GM12891 (cell line): ENCODE measurements around the gene NPW.

Experiments used
- DNase-seq: peaks from one replicate; pipeline ENCODE4 v3.0.0; 2011; ENCODE audit warnings: low spot score; ENCODE audit not compliant: insufficient read length
- FAIRE-seq: peaks from 2 replicates; lab custom pipeline; 2011; peaks lifted over from hg19 to GRCh38; lab: Jason Lieb, UNC
- PAX5 ChIP-seq: IDR thresholded peaks from 2 replicates; pipeline ENCODE4 v1.6.1; 2011; ENCODE audit warnings: low read length, moderate library complexity, mild to moderate bottlenecking; ENCODE audit not compliant: insufficient read depth, severe bottlenecking
- POLR2A ChIP-seq: IDR thresholded peaks from 2 replicates; pipeline ENCODE4 v1.6.1; 2011; ENCODE audit warnings: low read depth, low read length, control low read depth
- POLR2AphosphoS5 ChIP-seq: IDR thresholded peaks from 2 replicates; pipeline ENCODE4 v1.6.1; 2011; ENCODE audit warnings: low read depth, low read length, control low read depth
- POU2F2 ChIP-seq: IDR thresholded peaks from 2 replicates; pipeline ENCODE4 v1.6.1; 2011; ENCODE audit warnings: low read depth, mild to moderate bottlenecking, control low read depth, low read length, moderate library complexity
- SPI1 ChIP-seq: IDR thresholded peaks from 2 replicates; pipeline ENCODE4 v1.6.1; 2011; ENCODE audit warnings: low read depth, low read length, control low read depth
- TAF1 ChIP-seq: IDR thresholded peaks from 2 replicates; pipeline ENCODE4 v1.6.1; 2011; ENCODE audit warnings: low read depth, low read length, control low read depth

NPW gene

GRCh38 chr16:2046893-2047329 lies 27.3 kb downstream of the NPW start:
- peak; percentile 23 for FAIRE-seq
- DNase-seq, result no peak
- no peak for TF ChIP-seq POLR2A
- TF ChIP-seq SPI1, result no peak
- no peak for TF ChIP-seq POLR2AphosphoS5
- no peak for TF ChIP-seq TAF1
- no peak for TF ChIP-seq PAX5
- no peak for TF ChIP-seq POU2F2

GRCh38 chr16:2047330-2048115 lies 27.9 kb downstream of the NPW start, which contains the start of the genes NTHL1 and TSC2:
TSS of gene NTHL1 (minus strand) at chr16:2047834. CDS start at chr16:2047823, 11 bp downstream.
TSS of gene TSC2 (plus strand) at chr16:2047985. CDS start at chr16:2048616, 631 bp downstream.
- no peak for TF ChIP-seq POLR2AphosphoS5
- TF ChIP-seq POLR2A, result 0 out of 2 replicates have a peak, but pooled peaks have one; percentile 35
- peak; percentile 55 for TF ChIP-seq PAX5
- no peak for TF ChIP-seq POU2F2
- no peak for TF ChIP-seq SPI1
- DNase-seq (peak; percentile 100), FAIRE-seq (peak; percentile 98)

GRCh38 chr16:2048116-2048543 lies 28.5 kb downstream of the NPW start:
- FAIRE-seq, result no peak
- no peak for DNase-seq
- no peak for TF ChIP-seq POLR2A
- no peak for TF ChIP-seq POLR2AphosphoS5
- no peak for TF ChIP-seq PAX5
- no peak for TF ChIP-seq SPI1
- no peak for TF ChIP-seq TAF1
- no peak for TF ChIP-seq POU2F2

- TF ChIP-seq POLR2A, result no peak
- TF ChIP-seq POLR2AphosphoS5, result no peak
- TF ChIP-seq POU2F2, result no peak
- TF ChIP-seq TAF1, result no peak
- no peak for TF ChIP-seq PAX5
- TF ChIP-seq SPI1, result no peak
- DNase-seq (no peak), FAIRE-seq (no peak)
Observed at GRCh38 chr16:2053211-2053610, 33.6 kb downstream of the NPW start.

GRCh38 chr16:2053897-2054296 lies 34.3 kb downstream of the NPW start:
- TF ChIP-seq SPI1 (no peak), POU2F2 (no peak), PAX5 (no peak), POLR2A (no peak), TAF1 (no peak)
- no peak for FAIRE-seq

GRCh38 chr16:2054543-2055245 lies 35.1 kb downstream of the NPW start:
- TF ChIP-seq TAF1 (no peak), PAX5 (no peak), POU2F2 (no peak), POLR2A (no peak), SPI1 (no peak), POLR2AphosphoS5 (no peak)
- FAIRE-seq, result no peak
- no peak for DNase-seq

More at GRCh38 chr16:2053897-2054296, 34.3 kb downstream of the NPW start:
- DNase-seq, result no peak

GRCh38 chr16:2056077-2056476 lies 36.5 kb downstream of the NPW start:
- DNase-seq (no peak), FAIRE-seq (no peak)
- no peak for TF ChIP-seq POLR2A
- no peak for TF ChIP-seq TAF1
- no peak for TF ChIP-seq POLR2AphosphoS5
- TF ChIP-seq POU2F2, result no peak
- TF ChIP-seq PAX5, result no peak
- no peak for TF ChIP-seq SPI1

- FAIRE-seq (no peak), DNase-seq (no peak)
- no peak for TF ChIP-seq POLR2AphosphoS5
- no peak for TF ChIP-seq POU2F2
- no peak for TF ChIP-seq PAX5
- TF ChIP-seq SPI1, result no peak
- TF ChIP-seq TAF1, result no peak
- TF ChIP-seq POLR2A, result no peak
Observed at GRCh38 chr16:2056681-2057407, 37.3 kb downstream of the NPW start.

GRCh38 chr16:2057438-2057837 lies 37.9 kb downstream of the NPW start:
- no peak for DNase-seq
- TF ChIP-seq PAX5 (no peak), SPI1 (no peak), POU2F2 (no peak), POLR2A (no peak), POLR2AphosphoS5 (no peak), TAF1 (no peak)
- no peak for FAIRE-seq
